Activated CD8-positive, alpha-beta memory T cell treated with anti-CD3 and anti-CD28 coated beads for 4 hours (primary cell): ENCODE measurements around the gene ZNRF2.

Experiments used
- DNase-seq, 2 donors: peaks; one replicate each; pipeline ENCODE4 v3.0.0-alpha.2; 2020; ENCODE audit warnings: low read depth in 2 of 2

Gene ZNRF2

DNA sequence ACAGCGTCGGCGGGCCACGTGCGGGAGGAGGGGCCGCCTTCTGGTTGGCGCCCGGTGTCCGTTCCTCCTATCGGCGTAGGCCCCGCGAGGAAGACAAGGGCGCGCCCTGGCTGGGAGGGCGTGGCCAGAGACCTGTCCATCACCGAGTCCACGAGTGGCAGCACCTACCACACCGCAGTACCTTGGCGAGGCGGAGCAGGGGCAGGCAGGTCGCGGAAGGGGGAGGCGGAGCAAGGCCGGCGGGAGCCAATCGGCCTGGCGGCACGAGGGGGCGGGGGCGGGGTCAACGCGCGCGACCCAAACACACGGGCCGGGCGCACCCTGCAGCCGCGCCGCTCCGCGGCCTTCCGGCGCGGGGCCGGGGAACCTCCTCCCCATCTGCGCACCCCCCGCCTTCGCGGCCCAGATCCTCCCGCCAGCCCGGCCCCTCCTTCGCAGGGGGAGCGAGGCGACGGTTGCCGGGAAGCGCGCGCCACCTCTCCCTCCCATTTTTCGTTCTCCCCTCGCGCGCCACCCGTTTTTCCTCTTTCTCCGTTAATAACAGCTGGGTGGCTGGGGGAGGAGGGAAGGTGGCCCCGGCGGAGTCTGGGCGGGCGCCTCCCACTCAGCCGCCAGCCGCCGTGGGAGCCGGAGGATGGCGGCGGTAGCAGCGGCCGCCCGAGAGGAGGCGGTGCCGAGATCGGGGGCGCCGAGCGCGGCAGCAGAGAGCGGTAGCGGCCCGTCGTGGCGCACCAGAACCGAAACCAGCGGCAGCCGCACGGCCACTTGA, at the start of gene ZNRF2:
Gene ZNRF2, plus strand, starts transcription at position 300 of the 769 bp plus-strand sequence. CDS start 761 bp downstream, outside the sequence.
- DNase-seq: peak; percentile 94 to 99

GRCh38 chr7:30237271-30237695, 47.1 kb upstream of the ZNRF2 start:
- DNase-seq: no peak

GRCh38 chr7:30238721-30239441, 45.5 kb upstream of the ZNRF2 start:
- no peak for DNase-seq

- no peak for DNase-seq
Observed at GRCh38 chr7:30240106-30240800, 44.1 kb upstream of the ZNRF2 start.

GRCh38 chr7:30241767-30242166, 42.6 kb upstream of the ZNRF2 start:
- DNase-seq: no peak

GRCh38 chr7:30244340-30244739, 40.1 kb upstream of the ZNRF2 start:
- DNase-seq: no peak

DNA sequence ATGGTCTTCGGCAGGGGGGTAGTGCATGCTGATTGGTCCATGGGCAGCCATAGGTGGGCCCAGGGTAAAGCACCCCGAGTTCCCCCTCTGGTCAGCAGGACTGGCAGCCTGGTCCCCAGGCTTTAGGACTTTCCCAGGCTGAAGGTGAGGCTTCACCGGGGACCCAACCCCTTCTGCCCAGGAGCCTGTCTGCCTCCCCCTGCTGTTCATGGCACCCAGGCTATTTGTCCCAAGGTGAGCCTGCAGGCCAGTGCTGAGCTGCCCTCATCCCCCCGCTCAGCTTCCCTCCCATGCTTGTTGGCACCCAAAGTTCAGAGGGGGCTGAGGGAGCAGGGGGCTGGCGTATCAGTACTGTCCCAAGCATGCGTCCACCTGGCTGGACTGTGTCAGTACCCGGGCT, 38.5 kb upstream of the ZNRF2 start:
- DNase-seq: no peak

GRCh38 chr7:30246392-30246791, 38.0 kb upstream of the ZNRF2 start:
- DNase-seq: no peak

GRCh38 chr7:30247541-30248401, 36.6 kb upstream of the ZNRF2 start:
- no peak for DNase-seq

DNA sequence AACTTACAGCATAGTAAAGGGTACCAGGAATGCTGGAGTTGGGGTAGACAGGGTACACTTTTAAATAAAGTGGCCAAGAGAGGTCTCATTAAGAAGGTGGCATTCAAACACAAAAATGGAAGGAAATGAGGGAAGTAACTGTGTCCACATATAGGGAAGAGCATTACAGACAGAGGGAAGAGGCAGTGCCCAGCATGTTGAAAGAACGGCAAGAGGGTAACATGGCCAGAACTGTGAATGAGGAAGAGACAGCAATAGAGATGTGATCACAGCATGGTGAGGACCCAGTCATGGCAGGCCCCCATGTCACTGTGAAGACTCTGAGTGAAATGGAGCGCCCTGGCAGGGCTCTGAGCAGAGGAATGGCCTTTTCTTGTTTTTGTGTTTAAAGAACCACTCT, 35.1 kb upstream of the ZNRF2 start:
- DNase-seq: no peak

GRCh38 chr7:30249986-30250774, 34.2 kb upstream of the ZNRF2 start:
- DNase-seq: no peak

- no peak for DNase-seq
Observed at GRCh38 chr7:30251708-30252329, 32.6 kb upstream of the ZNRF2 start.

DNA sequence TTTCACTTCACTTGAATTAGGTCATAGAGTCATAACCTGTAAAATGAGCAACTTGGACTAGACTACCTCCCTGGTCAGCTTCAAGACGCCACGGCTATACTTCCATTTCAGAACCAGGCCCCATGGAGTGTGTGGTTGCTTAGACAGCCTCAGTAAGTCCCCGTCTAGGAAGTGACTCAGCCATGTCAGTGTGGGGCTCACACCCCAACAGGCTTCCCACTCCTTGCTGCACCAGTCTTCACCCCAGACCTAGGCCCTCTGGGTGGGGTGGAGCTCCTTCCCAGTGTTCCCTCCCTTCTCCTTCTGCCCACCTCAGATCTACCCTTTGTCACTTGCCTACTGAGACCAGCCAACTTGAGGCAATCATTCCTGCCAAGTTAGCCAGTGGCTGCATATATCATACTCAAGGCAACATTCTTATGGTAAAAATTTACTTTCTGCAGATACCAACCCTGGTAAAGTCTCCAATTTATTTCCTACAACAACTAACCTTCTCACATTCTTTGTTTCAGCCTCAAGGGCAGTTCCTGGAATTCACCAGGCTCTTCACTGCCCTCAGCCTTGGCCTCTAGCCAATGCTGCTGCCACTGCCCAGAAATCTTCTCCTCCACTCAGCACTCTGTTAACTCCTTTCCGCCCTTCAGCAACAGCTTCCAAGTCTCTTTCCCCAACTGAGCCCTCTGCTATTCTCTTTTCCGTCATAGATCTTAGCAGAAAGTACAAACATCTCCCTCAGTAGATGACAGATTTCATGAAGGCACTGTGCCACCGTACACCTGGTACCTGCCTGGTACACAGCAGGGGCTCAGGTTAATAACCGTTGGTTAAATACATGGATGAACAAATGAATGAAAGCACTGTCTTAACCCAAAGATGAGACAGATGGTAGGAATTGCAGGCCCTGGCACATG, 31.3 kb upstream of the ZNRF2 start:
- no peak for DNase-seq

- no peak for DNase-seq
Observed at GRCh38 chr7:30253796-30254165, 30.6 kb upstream of the ZNRF2 start.

GRCh38 chr7:30254248-30254647, 30.1 kb upstream of the ZNRF2 start:
- no peak for DNase-seq

GRCh38 chr7:30254717-30255063, 29.7 kb upstream of the ZNRF2 start:
- DNase-seq: no peak

GRCh38 chr7:30255064-30255769, 29.2 kb upstream of the ZNRF2 start:
- DNase-seq: no peak

GRCh38 chr7:30256349-30256858, 28.0 kb upstream of the ZNRF2 start:
- DNase-seq: no peak
